Endothelial cell of umbilical vein (primary cell): ENCODE results near the gene SCUBE3.

Experiments used
- FOS ChIP-seq: IDR thresholded peaks from 2 replicates; pipeline ENCODE4 v1.6.1; 2011; ENCODE audit warnings: mild to moderate bottlenecking, low read length, moderate library complexity, borderline replicate concordance; ENCODE audit not compliant: insufficient read depth
- GATA2 ChIP-seq: IDR thresholded peaks from 2 replicates; pipeline ENCODE4 v1.7.0; 2011; ENCODE audit warnings: low read depth, mild to moderate bottlenecking, moderate library complexity, mixed read lengths, low read length; ENCODE audit not compliant: insufficient read length, insufficient read depth
- MYC ChIP-seq: IDR thresholded peaks from one replicate; pipeline ENCODE4 v1.6.1; 2011; ENCODE audit warnings: mild to moderate bottlenecking, low read depth, low read length
- POLR2A ChIP-seq: IDR thresholded peaks from 2 replicates; pipeline ENCODE4 v1.6.1; 2012; ENCODE audit warnings: low read depth, mild to moderate bottlenecking, control low read depth, low read length
- POLR2AphosphoS5 ChIP-seq: IDR thresholded peaks from 2 replicates; pipeline ENCODE4 v1.6.1; 2012; ENCODE audit warnings: low read depth, mild to moderate bottlenecking, control low read depth, low read length, moderate library complexity; ENCODE audit not compliant: insufficient read depth
- TF ChIP-seq, protein P1 (sequence below), 2 donors: IDR thresholded peaks; 1 replicate in 1 of 2; 2 replicates in 1 of 2; pipeline ENCODE4 v1.5.1; 2011; ENCODE audit warnings: low read length in 2 of 2, mild to moderate bottlenecking in 2 of 2, moderate library complexity in 2 of 2, control low read depth in 1 of 2, inconsistent platforms in 1 of 2, low read depth in 1 of 2; ENCODE audit not compliant: insufficient read depth in 1 of 2; ENCODE audit errors: extremely low read depth in 1 of 2

DNA sequence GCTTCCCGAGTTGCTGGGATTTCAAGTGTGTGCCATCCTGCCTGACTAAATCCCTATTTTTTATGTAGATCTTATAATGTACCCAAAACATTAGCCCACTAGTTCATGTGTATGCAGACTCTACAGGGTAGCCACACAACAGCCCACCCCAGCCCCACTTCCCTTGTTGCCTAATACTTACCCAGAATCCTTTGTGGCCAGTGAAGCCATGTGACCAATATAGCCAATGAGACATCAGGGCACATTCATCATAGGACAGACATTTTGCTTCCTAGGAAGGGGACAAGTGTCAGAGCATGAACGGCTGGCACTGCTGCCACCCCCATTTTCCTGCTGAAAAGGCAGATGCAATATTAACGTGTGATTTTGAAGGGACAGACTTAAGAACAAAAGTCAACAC is 36.6 kb upstream of the SCUBE3 start:
- TF ChIP-seq, protein P1, sequence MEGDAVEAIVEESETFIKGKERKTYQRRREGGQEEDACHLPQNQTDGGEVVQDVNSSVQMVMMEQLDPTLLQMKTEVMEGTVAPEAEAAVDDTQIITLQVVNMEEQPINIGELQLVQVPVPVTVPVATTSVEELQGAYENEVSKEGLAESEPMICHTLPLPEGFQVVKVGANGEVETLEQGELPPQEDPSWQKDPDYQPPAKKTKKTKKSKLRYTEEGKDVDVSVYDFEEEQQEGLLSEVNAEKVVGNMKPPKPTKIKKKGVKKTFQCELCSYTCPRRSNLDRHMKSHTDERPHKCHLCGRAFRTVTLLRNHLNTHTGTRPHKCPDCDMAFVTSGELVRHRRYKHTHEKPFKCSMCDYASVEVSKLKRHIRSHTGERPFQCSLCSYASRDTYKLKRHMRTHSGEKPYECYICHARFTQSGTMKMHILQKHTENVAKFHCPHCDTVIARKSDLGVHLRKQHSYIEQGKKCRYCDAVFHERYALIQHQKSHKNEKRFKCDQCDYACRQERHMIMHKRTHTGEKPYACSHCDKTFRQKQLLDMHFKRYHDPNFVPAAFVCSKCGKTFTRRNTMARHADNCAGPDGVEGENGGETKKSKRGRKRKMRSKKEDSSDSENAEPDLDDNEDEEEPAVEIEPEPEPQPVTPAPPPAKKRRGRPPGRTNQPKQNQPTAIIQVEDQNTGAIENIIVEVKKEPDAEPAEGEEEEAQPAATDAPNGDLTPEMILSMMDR (IDR thresholded peaks at IDR 0.05; ENCODE audit: extremely low read depth in 1 of 2, insufficient read depth in 1 of 2, low read depth in 1 of 2, low read length in 2 of 2): no peak
- no peak for TF ChIP-seq GATA2
- TF ChIP-seq POLR2A: no peak
- no peak for TF ChIP-seq FOS
- no peak for TF ChIP-seq MYC
- no peak for TF ChIP-seq POLR2AphosphoS5
